Activated T-cell treated with anti-CD3 and anti-CD28 coated beads for 1 hour (primary cell): ENCODE data around the gene ZNF586.
A peak's percentile ranks its signal among the peaks of the same experiment; 100 is the strongest.
"Not testable (repeated sequence)": the region's sequence is repeated elsewhere in the genome, so short reads cannot be mapped to it uniquely, and the experiment has no call there.

Experiments used
- DNase-seq: peaks from one replicate; pipeline ENCODE4 v3.0.0-alpha.2; 2020; ENCODE audit warnings: low read depth

ZNF586 gene

GRCh38 chr19:57796580-57796979, 27.1 kb downstream of the ZNF586 start:
- DNase-seq = not testable (repeated sequence)

GRCh38 chr19:57800696-57801095, 31.2 kb downstream of the ZNF586 start:
- DNase-seq = no peak

- no peak for DNase-seq
Measured at GRCh38 chr19:57802269-57802668, 32.8 kb downstream of the ZNF586 start.

GRCh38 chr19:57803265-57803593, 33.8 kb downstream of the ZNF586 start:
- DNase-seq = no peak

GRCh38 chr19:57803594-57804325, 34.3 kb downstream of the ZNF586 start:
- DNase-seq = no peak

- no peak for DNase-seq
Measured at GRCh38 chr19:57807541-57807940, 38.1 kb downstream of the ZNF586 start.

GRCh38 chr19:57810410-57811295, 41.2 kb downstream of the ZNF586 start:
- DNase-seq = not testable (repeated sequence)

- no peak for DNase-seq
Measured at GRCh38 chr19:57812226-57812625, 42.8 kb downstream of the ZNF586 start.

- not testable (repeated sequence) for DNase-seq
Measured at GRCh38 chr19:57812975-57813820, 43.7 kb downstream of the ZNF586 start.

GRCh38 chr19:57813919-57814504, 44.5 kb downstream of the ZNF586 start:
- no peak for DNase-seq

GRCh38 chr19:57814505-57815246, 45.2 kb downstream of the ZNF586 start, which contains the start of gene ZNF552:
ZNF552 (minus strand) TSS chr19:57814913; CDS start chr19:57814743, 170 bp downstream.
- peak; percentile 54 for DNase-seq

- DNase-seq = no peak
Measured at GRCh38 chr19:57815247-57816075, 46.0 kb downstream of the ZNF586 start.

GRCh38 chr19:57816652-57817051, 47.2 kb downstream of the ZNF586 start:
- DNase-seq = no peak

- DNase-seq = no peak
Measured at GRCh38 chr19:57817976-57818375, 48.5 kb downstream of the ZNF586 start.

GRCh38 chr19:57818378-57818777, 48.9 kb downstream of the ZNF586 start:
- DNase-seq = no peak

GRCh38 chr19:57819475-57820148, 50.1 kb downstream of the ZNF586 start:
- DNase-seq = peak; percentile 59

- DNase-seq = no peak
Measured at GRCh38 chr19:57820599-57820998, 51.1 kb downstream of the ZNF586 start.

- not testable (repeated sequence) for DNase-seq
Measured at GRCh38 chr19:57821095-57821494, 51.6 kb downstream of the ZNF586 start.

GRCh38 chr19:57821501-57821900, 52.0 kb downstream of the ZNF586 start:
- DNase-seq = not testable (repeated sequence)

GRCh38 chr19:57823155-57823554, 53.7 kb downstream of the ZNF586 start:
- DNase-seq = not testable (repeated sequence)
